HepG2 (cell line): ENCODE results near the gene HAUS5. TPM values are rescaled to one million over a fixed set of nuclear protein-coding genes. Genes with fewer than 3 reads are reported as not detected.

Experiments used
- ATAC-seq: fragments of 200-7000 bp; cut with Tn5 transposase; 3 replicates; pipeline ENCODE4 v1.9.1; 2020; ENCODE audit warnings: mild to moderate bottlenecking, moderate library complexity
- BruUV-seq: library from RNA; stranded (reverse); fragments of 400-500 nt; replicated peaks from 2 replicates; lab custom pipeline; 2021; lab: Mats Ljungman, UMichigan
- CTCF ChIA-PET: fragments of 300-600 bp; formaldehyde crosslinking; extraction: SDS; loops from one replicate; lab custom pipeline; 2021; ENCODE audit warnings: low total read pairs, inconsistent platforms, low intra/inter-chr PET ratio; lab: Yijun Ruan, JAX
- POLR2A ChIA-PET: fragments of 350-600 bp; sonication (Branson Sonifier 250); formaldehyde crosslinking; loops from one replicate; lab custom pipeline; 2020; ENCODE audit warnings: antibody characterized with exemption, inconsistent platforms; lab: Yijun Ruan, JAX
- DNase-seq: peaks from one replicate; pipeline ENCODE4 v3.0.0-alpha.2; 2015; ENCODE audit warnings: low spot score
- FAIRE-seq: peaks from 3 replicates; lab custom pipeline; 2011; peaks lifted over from hg19 to GRCh38; lab: Jason Lieb, UNC
- H2AFZ ChIP-seq: one replicate; pipeline ENCODE4 v1.6.1; 2011; ENCODE audit warnings: low read length, inconsistent platforms
- H3K27ac ChIP-seq: fragments of 300-600 bp; 3 replicates; pipeline ENCODE4 v1.8.0; 2011; ENCODE audit warnings: mixed run types, mild to moderate bottlenecking, mixed read lengths, low read length, inconsistent platforms; ENCODE audit not compliant: insufficient read depth; ENCODE audit errors: extremely low read length
- H3K27me3 ChIP-seq, 2 experiments: fragments of 200-600 bp in 1 of 2; 2 replicates in 1 of 2; 3 replicates in 1 of 2; pipeline versions ENCODE4 v1.6.0 to v1.8.0; 2011; ENCODE audit warnings: low read length in 2 of 2, mild to moderate bottlenecking in 2 of 2, moderate library complexity in 2 of 2, inconsistent platforms in 1 of 2; ENCODE audit not compliant: insufficient read depth in 2 of 2, control insufficient read depth in 1 of 2
- H3K36me3 ChIP-seq, 2 experiments: fragments of 200-600 bp in 1 of 2; replicated peaks in 1 of 2; 2 replicates in 1 of 2; 3 replicates in 1 of 2; pipeline versions ENCODE4 v1.5.1 to v1.8.0; 2011; ENCODE audit warnings: low read length in 2 of 2, inconsistent platforms in 1 of 2; ENCODE audit not compliant: insufficient read depth in 2 of 2, control insufficient read depth in 1 of 2
- H3K4me1 ChIP-seq: 2 replicates; pipeline ENCODE4 v1.5.1; 2012; ENCODE audit warnings: low read length, inconsistent platforms; ENCODE audit not compliant: insufficient read depth
- H3K4me2 ChIP-seq: 2 replicates; pipeline ENCODE4 v1.6.0; 2011; ENCODE audit warnings: low read depth, low read length, inconsistent platforms
- H3K4me3 ChIP-seq, 3 experiments: fragments of 200-600 bp in 1 of 3; sonication (generic), shearing (Covaris generic) in 1 of 3; replicated peaks in 1 of 3; 2 replicates each; pipeline ENCODE4 v1.5.1; 2011 to 2016; ENCODE audit warnings: low read length in 3 of 3, inconsistent platforms in 2 of 3, low read depth in 2 of 3, mild to moderate bottlenecking in 2 of 3, control low read depth in 1 of 3, mixed read lengths in 1 of 3; ENCODE audit not compliant: insufficient read depth in 1 of 3
- H3K79me2 ChIP-seq: one replicate; pipeline ENCODE4 v1.6.1; 2011; ENCODE audit warnings: low read length, inconsistent platforms; ENCODE audit not compliant: insufficient read depth
- H3K9ac ChIP-seq: 2 replicates; pipeline ENCODE4 v1.6.0; 2011; ENCODE audit warnings: mild to moderate bottlenecking, low read depth, low read length, inconsistent platforms; ENCODE audit not compliant: insufficient read depth
- H3K9me3 ChIP-seq: 2 replicates; pipeline ENCODE4 v1.5.1; 2012; ENCODE audit warnings: mild to moderate bottlenecking, low read length
- H4K20me1 ChIP-seq: 2 replicates; pipeline ENCODE4 v1.6.0; 2011; ENCODE audit warnings: inconsistent platforms, mild to moderate bottlenecking, low read length, moderate library complexity; ENCODE audit not compliant: insufficient read depth
- AHR ChIP-seq: IDR thresholded peaks from 2 replicates; pipeline ENCODE4 v1.6.1; 2018; ENCODE audit warnings: missing genetic modification reagents, missing compliant biosample characterization
- ATF4 ChIP-seq, 2 experiments: fragments of 450-650 bp in 1 of 2; sonication (generic) in 1 of 2; formaldehyde crosslinking; IDR thresholded peaks; 2 replicates each; pipeline versions ENCODE4 v1.5.0 to v1.8.0; 2020 to 2022; ENCODE audit warnings: mild to moderate bottlenecking in 1 of 2, missing genetic modification reagents in 1 of 2
- CHD2 ChIP-seq: IDR thresholded peaks from 2 replicates; pipeline ENCODE4 v1.6.1; 2011; ENCODE audit warnings: low read depth, low read length, improper control_type of control experiment
- KDM5A ChIP-seq: fragments of 200-600 bp; sonication (generic); IDR thresholded peaks from 2 replicates; pipeline ENCODE4 v1.7.0; 2018; ENCODE audit warnings: antibody characterized with exemption, mild to moderate bottlenecking, low read length, borderline replicate concordance
- LBX2 ChIP-seq: sonication (generic); formaldehyde crosslinking; IDR thresholded peaks from 2 replicates; pipeline ENCODE4 v1.5.0; 2020; ENCODE audit warnings: missing genetic modification reagents, mild to moderate bottlenecking, borderline replicate concordance
- NCOA1 ChIP-seq: sonication (generic); formaldehyde crosslinking; IDR thresholded peaks from 2 replicates; pipeline ENCODE4 v1.9.0; 2021; ENCODE audit warnings: missing genetic modification reagents
- NFAT5 ChIP-seq: sonication (generic); formaldehyde crosslinking; IDR thresholded peaks from 2 replicates; pipeline ENCODE4 v1.4.0; 2020; ENCODE audit warnings: missing genetic modification reagents
- PHF5A ChIP-seq: IDR thresholded peaks from one replicate; pipeline ENCODE4 v1.6.1; 2018; ENCODE audit warnings: low read depth, missing genetic modification reagents; ENCODE audit not compliant: unreplicated experiment
- RAD51 ChIP-seq: fragments of 450-650 bp; IDR thresholded peaks from 2 replicates; pipeline ENCODE4 v1.6.1; 2016; ENCODE audit warnings: borderline replicate concordance
- RELA ChIP-seq: sonication (generic); formaldehyde crosslinking; IDR thresholded peaks from 2 replicates; pipeline ENCODE4 v1.4.0; 2020; ENCODE audit warnings: missing genetic modification reagents
- SP140L ChIP-seq: sonication (generic); formaldehyde crosslinking; IDR thresholded peaks from 2 replicates; pipeline ENCODE4 v1.4.0; 2020; ENCODE audit warnings: missing genetic modification reagents, borderline replicate concordance
- ZFY ChIP-seq: sonication (generic); formaldehyde crosslinking; IDR thresholded peaks from 2 replicates; pipeline ENCODE4 v1.4.0; 2020; ENCODE audit warnings: missing genetic modification reagents
- ZNF441 ChIP-seq: sonication (generic); formaldehyde crosslinking; IDR thresholded peaks from 2 replicates; pipeline ENCODE4 v1.7.0; 2021; ENCODE audit warnings: missing genetic modification reagents, borderline replicate concordance
- ZNF660 ChIP-seq: sonication (generic); formaldehyde crosslinking; IDR thresholded peaks from 2 replicates; pipeline ENCODE4 v1.5.1; 2020; ENCODE audit warnings: mild to moderate bottlenecking, low read depth, missing genetic modification reagents, borderline replicate concordance
- WGBS: methylation state at CpG from one replicate; pipeline ENCODE4 v1.1.6; 2017; ENCODE audit warnings: low lambda C conversion rate; 5-methylcytosine and 5-hydroxymethylcytosine counted together
- in situ Hi-C: cut with HindIII; loops from 2 replicates; pipeline ENCODE4 v1.10.0; 2017; ENCODE audit warnings: low pct_unique_long_range_greater_than_20kb; ENCODE audit not compliant: extremely low pct_ligation_motif_present
- intact Hi-C: fragments of 100-400 bp; cut with micrococcal nuclease; formaldehyde crosslinking; loops from one replicate; pipeline ENCODE4 v1.10.0; 2022; ENCODE audit not compliant: unreplicated experiment
- polyA plus RNA-seq, 8 experiments: library from polyadenylated mRNA; depleted of rRNA in 3 of 8; stranded (reverse) in 7 of 8; unstranded in 1 of 8; fragments of >200 nt; fragmentation: Illumina TruSeq in 4 of 8; extraction: Trizol in 4 of 8; gene quantifications; 2 replicates each; pipeline versions ENCODE4 v1.2.1 to v1.2.3, GENCODE V29; 2011 to 2016; ENCODE audit warnings: low read depth in 4 of 8, missing spikeins in 1 of 8, mixed read lengths in 1 of 8; ENCODE audit not compliant: insufficient read depth in 1 of 8
- total RNA-seq, 5 experiments: library from RNA; depleted of rRNA; stranded (reverse); fragments of >200 nt; fragmentation: Illumina TruSeq; extraction: Trizol; gene quantifications; 2 replicates each; pipeline ENCODE4 v1.2.3, GENCODE V29; 2016; ENCODE audit warnings: low read depth in 1 of 5

The HAUS5 gene
- total and polyA plus RNA-seq, 2 of the 13 experiments (the other 11 are each of a cell fraction or from before 2014, with no cell fraction given): 10.3 to 17.7 TPM

- ChIA-PET CTCF (no interaction called here), POLR2A (no interaction called here)
- Histone ChIP-seq H2AFZ (no peak overlapping the region), H3K9me3 (no peaks in the 10 kb centered on the region), H3K36me3 (peaks cover 22 to 45% of the 10 kb centered on the region in 2 experiments), H4K20me1 (no peaks in the 10 kb centered on the region), H3K9ac (no peak overlapping the region), H3K4me2 (no peak overlapping the region), H3K27me3 (no peaks in the 10 kb centered on the region), H3K79me2 (peaks cover 4% of the 10 kb centered on the region), H3K4me3 (no peak overlapping the region), H3K4me1 (peaks cover 6% of the 10 kb centered on the region), H3K27ac (no peak overlapping the region)
- TF ChIP-seq AHR (no peak), NFAT5 (no peak), ZNF441 (CRISPR knock-in tag) (no peak), RELA (CRISPR knock-in tag) (no peak), ZNF660 (no peak), CHD2 (no peak), PHF5A (CRISPR knock-in tag) (no peak), KDM5A (no peak), ATF4 (CRISPR knock-in tag; IDR thresholded peaks at IDR 0.05) (no peak), SP140L (no peak), ZFY (CRISPR knock-in tag) (no peak), RAD51 (no peak), NCOA1 (CRISPR knock-in tag) (no peak), LBX2 (CRISPR knock-in tag) (no peak)
- BruUV-seq: no TSS peak
- DNase-seq (no peak), FAIRE-seq (no peak), ATAC-seq (no peak)
- intact Hi-C loops (no loop called here), in situ Hi-C loops (no loop called here)
- 95% methylated on average over 4 of the region's 4 CpGs for WGBS
Measured at GRCh38 chr19:35655600-35655999, 43.1 kb downstream of the HAUS5 start.
